H1 (cell line): ENCODE results near the gene DYNLT1. TPM values are rescaled to one million over a fixed set of nuclear protein-coding genes. Genes with fewer than 3 reads are reported as not detected.

ENCODE experiments used
- CTCF ChIA-PET: fragments of 300-600 bp; sonication (Branson Sonifier 250); formaldehyde crosslinking; loops from one replicate; lab custom pipeline; 2021; ENCODE audit not compliant: partially characterized antibody; lab: Charles Lee
- POLR2A ChIA-PET: fragments of 300-600 bp; sonication (Branson Sonifier 250); formaldehyde crosslinking; loops from one replicate; lab custom pipeline; 2021; ENCODE audit warnings: inconsistent platforms; ENCODE audit not compliant: partially characterized antibody; lab: Charles Lee
- DNase-seq, 2 experiments: peaks; one replicate each; pipeline versions ENCODE4 v3.0.0 to v3.0.0-alpha.2; 2010 to 2022; ENCODE audit warnings: low spot score in 2 of 2, low read depth in 1 of 2, mixed read lengths in 1 of 2
- FAIRE-seq: peaks from 2 replicates; lab custom pipeline; 2011; peaks lifted over from hg19 to GRCh38; lab: Jason Lieb, UNC
- H2AFZ ChIP-seq: 2 replicates; pipeline ENCODE4 v1.8.1; 2012; ENCODE audit warnings: low read length, inconsistent platforms
- H2AK5ac ChIP-seq: 2 replicates; pipeline ENCODE4 v1.6.1; 2013; ENCODE audit warnings: low read depth, low read length
- H2BK120ac ChIP-seq: replicated peaks from 2 replicates; pipeline ENCODE3; 2013; ENCODE audit warnings: low read depth, low read length, inconsistent platforms
- H2BK12ac ChIP-seq: 2 replicates; pipeline ENCODE4 v1.6.1; 2013; ENCODE audit warnings: low read depth, low read length
- H2BK15ac ChIP-seq: 2 replicates; pipeline ENCODE4 v1.6.1; 2013; ENCODE audit warnings: low read length
- H2BK20ac ChIP-seq: 2 replicates; pipeline ENCODE4 v1.6.1; 2013; ENCODE audit warnings: low read length
- H2BK5ac ChIP-seq: 2 replicates; pipeline ENCODE4 v1.6.1; 2013; ENCODE audit warnings: low read depth, low read length
- H3K14ac ChIP-seq: 2 replicates; pipeline ENCODE4 v1.6.1; 2013; ENCODE audit warnings: inconsistent platforms; ENCODE audit not compliant: insufficient read length
- H3K18ac ChIP-seq: 2 replicates; pipeline ENCODE4 v1.6.1; 2013; ENCODE audit warnings: low read length; ENCODE audit errors: extremely low read depth
- H3K23ac ChIP-seq: 2 replicates; pipeline ENCODE4 v1.6.1; 2013; ENCODE audit warnings: inconsistent platforms; ENCODE audit not compliant: insufficient read length
- H3K23me2 ChIP-seq: 2 replicates; pipeline ENCODE4 v1.6.1; 2013; ENCODE audit warnings: low read depth, low read length
- H3K27ac ChIP-seq: 2 replicates; pipeline ENCODE4 v1.6.1; 2011; ENCODE audit warnings: low read depth, low read length, inconsistent platforms
- H3K27me3 ChIP-seq, 4 experiments: replicated peaks in 1 of 4; 1 replicate in 1 of 4; 2 replicates in 3 of 4; pipeline versions ENCODE4 v1.6.1 to v1.8.1; 2011 to 2013; ENCODE audit warnings: low read length in 3 of 4, mild to moderate bottlenecking in 3 of 4, inconsistent platforms in 2 of 4, mixed read lengths in 2 of 4, moderate library complexity in 1 of 4; ENCODE audit not compliant: control insufficient read depth in 3 of 4, insufficient read depth in 3 of 4; ENCODE audit errors: extremely low read depth in 1 of 4
- H3K36me3 ChIP-seq, 4 experiments: 2 replicates each; pipeline versions ENCODE4 v1.6.1 to v1.8.1; 2011 to 2013; ENCODE audit warnings: mild to moderate bottlenecking in 4 of 4, low read length in 3 of 4, moderate library complexity in 2 of 4, control low read depth in 1 of 4, inconsistent platforms in 1 of 4; ENCODE audit not compliant: insufficient read depth in 4 of 4, control insufficient read depth in 2 of 4
- H3K4ac ChIP-seq: replicated peaks from 2 replicates; pipeline ENCODE3; 2013; ENCODE audit warnings: low read length, low read depth, mixed read lengths, inconsistent platforms; ENCODE audit not compliant: insufficient read length
- H3K4me1 ChIP-seq, 4 experiments: replicated peaks in 1 of 4; 1 replicate in 1 of 4; 2 replicates in 3 of 4; pipeline versions ENCODE4 v1.6.1 to v1.8.1; 2011 to 2013; ENCODE audit warnings: low read length in 3 of 4, inconsistent platforms in 2 of 4, mixed read lengths in 1 of 4; ENCODE audit not compliant: insufficient read depth in 4 of 4, control insufficient read depth in 3 of 4
- H3K4me2 ChIP-seq, 2 experiments: 2 replicates each; pipeline versions ENCODE4 v1.6.1 to v1.8.1; 2011 to 2013; ENCODE audit warnings: low read depth in 2 of 2, low read length in 2 of 2, control low read depth in 1 of 2, inconsistent platforms in 1 of 2, mild to moderate bottlenecking in 1 of 2; ENCODE audit not compliant: insufficient read depth in 1 of 2
- H3K4me3 ChIP-seq, 4 experiments: fragments of 200-600, 300-600 bp in 1 of 4; sonication (generic), shearing (Covaris generic), sonication (Bioruptor Twin) in 1 of 4; 2 replicates each; pipeline versions ENCODE4 v1.5.1 to v1.8.1; 2011 to 2016; ENCODE audit warnings: low read length in 4 of 4, low read depth in 3 of 4, control low read depth in 2 of 4, inconsistent platforms in 2 of 4, mild to moderate bottlenecking in 2 of 4, mixed read lengths in 1 of 4, moderate library complexity in 1 of 4; ENCODE audit not compliant: insufficient read depth in 2 of 4; ENCODE audit errors: extremely low read depth in 1 of 4
- H3K56ac ChIP-seq: replicated peaks from 2 replicates; pipeline ENCODE3; 2013; ENCODE audit warnings: low read depth, mild to moderate bottlenecking, mixed read lengths, low read length, inconsistent platforms; ENCODE audit not compliant: insufficient read length
- H3K79me1 ChIP-seq: 2 replicates; pipeline ENCODE4 v1.6.1; 2013; ENCODE audit warnings: low read depth, low read length, control low read depth
- H3K79me2 ChIP-seq, 2 experiments: 2 replicates each; pipeline versions ENCODE4 v1.6.1 to v1.8.1; 2012 to 2013; ENCODE audit warnings: low read length in 2 of 2, mild to moderate bottlenecking in 2 of 2, inconsistent platforms in 1 of 2; ENCODE audit not compliant: insufficient read depth in 2 of 2, control insufficient read depth in 1 of 2
- H3K9ac ChIP-seq, 4 experiments: replicated peaks in 1 of 4; 1 replicate in 1 of 4; 2 replicates in 3 of 4; pipeline versions ENCODE4 v1.6.1 to v1.8.1; 2011 to 2013; ENCODE audit warnings: low read depth in 3 of 4, low read length in 3 of 4, control low read depth in 2 of 4, mild to moderate bottlenecking in 2 of 4, moderate library complexity in 2 of 4, inconsistent platforms in 1 of 4; ENCODE audit errors: extremely low read depth in 1 of 4
- H3K9me3 ChIP-seq, 2 experiments: 2 replicates each; pipeline versions ENCODE4 v1.6.1 to v1.8.1; 2012 to 2013; ENCODE audit warnings: mild to moderate bottlenecking in 2 of 2, moderate library complexity in 2 of 2, control low read depth in 1 of 2, inconsistent platforms in 1 of 2, low read depth in 1 of 2, low read length in 1 of 2, mixed read lengths in 1 of 2; ENCODE audit not compliant: insufficient read depth in 2 of 2
- H4K20me1 ChIP-seq, 2 experiments: replicated peaks in 1 of 2; 2 replicates each; pipeline versions ENCODE3 to v1.8.1; 2011 to 2013; ENCODE audit warnings: inconsistent platforms in 2 of 2, low read length in 2 of 2, mild to moderate bottlenecking in 1 of 2; ENCODE audit not compliant: insufficient read depth in 2 of 2, control insufficient read depth in 1 of 2
- H4K5ac ChIP-seq: 2 replicates; pipeline ENCODE4 v1.6.1; 2013; ENCODE audit warnings: low read length, low read depth, mixed read lengths, inconsistent platforms; ENCODE audit not compliant: insufficient read length
- H4K8ac ChIP-seq: 2 replicates; pipeline ENCODE4 v1.8.0; 2013; ENCODE audit warnings: mild to moderate bottlenecking, moderate library complexity, low read length, inconsistent platforms; ENCODE audit not compliant: insufficient read depth; ENCODE audit errors: extremely low read depth
- H4K91ac ChIP-seq: replicated peaks from 2 replicates; pipeline ENCODE3; 2013; ENCODE audit warnings: low read length, mixed read lengths, inconsistent platforms; ENCODE audit not compliant: insufficient read length
- CTBP2 ChIP-seq: IDR thresholded peaks from 2 replicates; pipeline ENCODE4 v1.7.0; 2011; ENCODE audit warnings: borderline replicate concordance, mild to moderate bottlenecking, moderate library complexity, mixed read lengths, low read length; ENCODE audit not compliant: insufficient read depth, insufficient read length
- EP300 ChIP-seq, 2 experiments: IDR thresholded peaks; 1 replicate in 1 of 2; 2 replicates in 1 of 2; pipeline ENCODE4 v1.6.1; 2011 to 2012; ENCODE audit warnings: low read depth in 2 of 2, low read length in 2 of 2, mild to moderate bottlenecking in 2 of 2, borderline replicate concordance in 1 of 2, inconsistent platforms in 1 of 2, moderate library complexity in 1 of 2
- RNF2 ChIP-seq: fragments of 200-900, 300-1000 bp; sonication (generic); IDR thresholded peaks from 2 replicates; pipeline ENCODE4 v1.7.1; 2016; ENCODE audit warnings: borderline replicate concordance, low read depth, mild to moderate bottlenecking, antibody characterized with exemption, low read length; ENCODE audit not compliant: poor library complexity, severe bottlenecking; ENCODE audit errors: missing control alignments
- USF2 ChIP-seq: IDR thresholded peaks from 2 replicates; pipeline ENCODE4 v1.6.1; 2011; ENCODE audit warnings: low read length, improper control_type of control experiment
- WGBS, 2 experiments: shearing (Covaris generic) in 1 of 2; methylation state at CpG; one replicate each; pipeline versions ENCODE4 v1.1.6 to v1.1.7; 2013 to 2015; ENCODE audit warnings: low lambda C conversion rate in 2 of 2, mixed read lengths in 2 of 2, inconsistent platforms in 1 of 2, low coverage in 1 of 2, missing lambda C conversion rate in 1 of 2; ENCODE audit not compliant: insufficient replicate concordance in 2 of 2, insufficient coverage in 1 of 2, insufficient read length in 1 of 2; ENCODE audit errors: extremely low coverage in 1 of 2, missing lambda C conversion rate in 1 of 2; 5-methylcytosine and 5-hydroxymethylcytosine counted together
- polyA plus RNA-seq, 7 experiments: library from polyadenylated mRNA; depleted of rRNA in 3 of 7; stranded (reverse) in 5 of 7; unstranded in 2 of 7; fragments of >200 nt in 5 of 7; fragments of 200-250 nt in 2 of 7; gene quantifications; 1 replicate in 5 of 7; 2 replicates in 1 of 7; 4 replicates in 1 of 7; pipeline versions ENCODE4 v1.2.1 to v1.2.3, GENCODE V29; 2011 to 2013; ENCODE audit warnings: missing spikeins in 2 of 7, mixed read lengths in 2 of 7
- total RNA-seq: library from RNA; stranded (reverse); fragmentation: NEBNext Ultra II Directional; extraction: Animal tissue kit (Norgen Biotek cat#: 25700); gene quantifications from 2 replicates; pipeline ENCODE4 v1.2.1, GENCODE V29; 2021

The DYNLT1 gene
- total and polyA plus RNA-seq, 2 of the 8 experiments (the other 6 are each of a cell fraction or from before 2014, with no cell fraction given), result 119 to 245 TPM

- H3K79me2 ChIP-seq, result no peaks in the 10 kb centered on the region
- 91% methylated on average over 23 of the region's 25 CpGs; no CpG with 5 or more reads in 1 of the 2 experiments for WGBS, 2 experiments
- H3K4me1 ChIP-seq, result peaks cover 0 to 7% (median 0%) of the 10 kb centered on the region in 4 experiments; a peak in 3 of 7 replicates
- no peak overlapping the region for H3K14ac ChIP-seq
- H2BK5ac ChIP-seq, result no peak overlapping the region
- no peak overlapping the region for H4K5ac ChIP-seq
- H3K4me3 ChIP-seq, result no peak overlapping the region
- no peak overlapping the region for H3K23ac ChIP-seq
- H4K91ac ChIP-seq, result no peak overlapping the region
- H2AK5ac ChIP-seq, result no peak overlapping the region
- TF ChIP-seq EP300 (IDR thresholded peaks at IDR 0.05; ENCODE audit: borderline replicate concordance in 1 of 2, low read depth in 2 of 2, low read length in 2 of 2) (no peak), RNF2 (no peak), USF2 (no peak), CTBP2 (no peak)
- no peak overlapping the region for H3K27ac ChIP-seq
- no peak overlapping the region for H2BK20ac ChIP-seq
- peaks cover 2% of the 10 kb centered on the region for H3K79me1 ChIP-seq
- H2BK15ac ChIP-seq, result no peak overlapping the region
- H3K23me2 ChIP-seq, result peaks cover 6% of the 10 kb centered on the region; the same call in 1 of the 2 replicates
- FAIRE-seq (no peak), DNase-seq (no peak)
- H3K4ac ChIP-seq, result no peak overlapping the region
- no peak overlapping the region for H3K18ac ChIP-seq
- H4K20me1 ChIP-seq, result peaks cover 3 to 11% of the 10 kb centered on the region in 2 experiments
- no peak overlapping the region for H4K8ac ChIP-seq
- peaks cover 4 to 40% (median 19%) of the 10 kb centered on the region in 4 experiments; a peak in 7 of 8 replicates for H3K36me3 ChIP-seq
- no peak overlapping the region for H3K9ac ChIP-seq
- no peak overlapping the region for H2AFZ ChIP-seq
- ChIA-PET POLR2A (interaction anchor here (0.6 to 1.0 kb wide), 3 partner anchors 13 to 220 kb away, joined by 3 read pairs; no protein-coding TSS in a partner anchor), CTCF (interaction anchor here (0.6 to 0.9 kb wide), 3 partner anchors 20 to 65 kb away, joined by 3 read pairs; no protein-coding TSS in a partner anchor)
- H2BK120ac ChIP-seq, result no peak overlapping the region
- no peak overlapping the region for H3K56ac ChIP-seq
- no peak overlapping the region for H2BK12ac ChIP-seq
- H3K27me3 ChIP-seq, result no peaks in the 10 kb centered on the region
- no peaks in the 10 kb centered on the region for H3K9me3 ChIP-seq
- no peak overlapping the region; a peak in 1 of 4 replicates for H3K4me2 ChIP-seq
Measured at GRCh38 chr6:158624684-158625682, 19.6 kb downstream of the DYNLT1 start.
